CD14-positive monocyte (primary cell): Measurements from ENCODE around the gene IL11RA. TPM values are rescaled to one million over a fixed set of nuclear protein-coding genes. Genes with fewer than 3 reads are reported as not detected.

Experiments used
- DNase-seq, 3 donors: peaks; one replicate each; pipeline ENCODE4 v3.0.0-alpha.2; 2011 to 2022
- H2AFZ ChIP-seq: 2 replicates; pipeline ENCODE4 v1.6.0; 2012; ENCODE audit warnings: mild to moderate bottlenecking, low read depth, low read length, inconsistent platforms; ENCODE audit not compliant: insufficient read depth, poor library complexity, severe bottlenecking
- H3K27ac ChIP-seq, 2 donors: 1 replicate in 1 of 2; 2 replicates in 1 of 2; pipeline ENCODE4 v1.5.1; 2012 to 2013; ENCODE audit warnings: low read length in 2 of 2, control low read depth in 1 of 2, inconsistent platforms in 1 of 2, low read depth in 1 of 2, mild to moderate bottlenecking in 1 of 2
- H3K27me3 ChIP-seq, 2 donors: one replicate each; pipeline versions ENCODE4 v1.6.0 to v1.6.1; 2011 to 2013; ENCODE audit warnings: low read length in 2 of 2; ENCODE audit not compliant: control insufficient read depth in 2 of 2, insufficient read depth in 2 of 2
- H3K36me3 ChIP-seq, 2 donors: replicated peaks in 1 of 2; 1 replicate in 1 of 2; 2 replicates in 1 of 2; pipeline versions ENCODE4 v1.5.1 to v1.6.1; 2012 to 2013; ENCODE audit warnings: low read length in 2 of 2, control low read depth in 1 of 2, inconsistent platforms in 1 of 2, mild to moderate bottlenecking in 1 of 2; ENCODE audit not compliant: insufficient read depth in 2 of 2, control insufficient read depth in 1 of 2
- H3K4me1 ChIP-seq, 2 donors: 1 replicate in 1 of 2; 2 replicates in 1 of 2; pipeline versions ENCODE4 v1.5.1 to v1.6.1; 2012 to 2013; ENCODE audit warnings: low read length in 2 of 2, control low read depth in 1 of 2, inconsistent platforms in 1 of 2, mild to moderate bottlenecking in 1 of 2, moderate library complexity in 1 of 2; ENCODE audit not compliant: insufficient read depth in 2 of 2, control insufficient read depth in 1 of 2
- H3K4me2 ChIP-seq: replicated peaks from 2 replicates; pipeline ENCODE3; 2012; ENCODE audit warnings: low read length, moderate library complexity, mild to moderate bottlenecking; ENCODE audit not compliant: poor library complexity, severe bottlenecking; ENCODE audit errors: extremely low read depth
- H3K4me3 ChIP-seq, 3 experiments: fragments of 200-600 bp in 1 of 3; sonication (generic) in 1 of 3; replicated peaks in 1 of 3; 1 replicate in 2 of 3; 2 replicates in 1 of 3; pipeline ENCODE4 v1.5.1; 2011 to 2013; ENCODE audit warnings: low read length in 3 of 3, mild to moderate bottlenecking in 3 of 3, control low read depth in 2 of 3, low read depth in 2 of 3, inconsistent platforms in 1 of 3, moderate library complexity in 1 of 3
- H3K79me2 ChIP-seq: 2 replicates; pipeline ENCODE4 v1.6.0; 2012; ENCODE audit warnings: mild to moderate bottlenecking, control low read depth, inconsistent platforms, low read length, moderate library complexity; ENCODE audit not compliant: insufficient read depth
- H3K9ac ChIP-seq: 2 replicates; pipeline ENCODE4 v1.6.0; 2017; ENCODE audit warnings: low read length, mild to moderate bottlenecking; ENCODE audit not compliant: insufficient read depth, poor library complexity, severe bottlenecking
- H3K9me3 ChIP-seq, 2 donors: replicated peaks in 1 of 2; 1 replicate in 1 of 2; 2 replicates in 1 of 2; pipeline versions ENCODE4 v1.5.1 to v1.6.1; 2012 to 2013; ENCODE audit warnings: low read length in 2 of 2, control low read depth in 1 of 2; ENCODE audit not compliant: control insufficient read depth in 1 of 2, insufficient read depth in 1 of 2
- H4K20me1 ChIP-seq: 2 replicates; pipeline ENCODE4 v1.6.0; 2012; ENCODE audit warnings: mild to moderate bottlenecking, low read length, control low read depth, moderate library complexity; ENCODE audit not compliant: insufficient read depth
- H3K27ac Mint-ChIP-seq, 7 donors: one replicate each; pipeline ENCODE4 v1.8.0; 2020; ENCODE audit warnings: mild to moderate bottlenecking in 7 of 7, mixed read lengths in 7 of 7, moderate library complexity in 6 of 7, inconsistent platforms in 2 of 7
- H3K27me3 Mint-ChIP-seq, 3 donors: one replicate each; pipeline ENCODE4 v1.8.0; 2021 to 2022; ENCODE audit warnings: low read depth in 3 of 3, mild to moderate bottlenecking in 3 of 3, mixed read lengths in 3 of 3, moderate library complexity in 3 of 3, inconsistent platforms in 1 of 3
- H3K36me3 Mint-ChIP-seq, 2 donors: one replicate each; pipeline ENCODE4 v1.8.0; 2020; ENCODE audit warnings: mixed read lengths in 2 of 2, inconsistent platforms in 1 of 2, mild to moderate bottlenecking in 1 of 2
- H3K4me1 Mint-ChIP-seq: one replicate; pipeline ENCODE4 v1.8.0; 2020; ENCODE audit warnings: mild to moderate bottlenecking, mixed read lengths
- H3K4me3 Mint-ChIP-seq, 2 donors: one replicate each; pipeline ENCODE4 v1.8.0; 2020; ENCODE audit warnings: mild to moderate bottlenecking in 2 of 2, mixed read lengths in 2 of 2, moderate library complexity in 1 of 2
- H3K9me3 Mint-ChIP-seq, 7 donors: one replicate each; pipeline ENCODE4 v1.8.0; 2020 to 2022; ENCODE audit warnings: mixed read lengths in 7 of 7, mild to moderate bottlenecking in 6 of 7, moderate library complexity in 6 of 7, inconsistent platforms in 2 of 7
- CTCF ChIP-seq: fragments of 200-600 bp; IDR thresholded peaks from one replicate; pipeline ENCODE4 v1.8.0; 2022; ENCODE audit warnings: antibody characterized with exemption, mild to moderate bottlenecking
- WGBS: methylation state at CpG from one replicate; pipeline ENCODE4 v1.1.5; 2013; ENCODE audit warnings: missing lambda C conversion rate; ENCODE audit not compliant: insufficient coverage; 5-methylcytosine and 5-hydroxymethylcytosine counted together
- intact Hi-C, 2 donors: fragments of 100-400 bp; cut with micrococcal nuclease; formaldehyde crosslinking; loops; one replicate each; pipeline versions ENCODE4 v1.15.0 to v1.15.1; 2023
- polyA plus RNA-seq, 3 donors: library from polyadenylated mRNA; depleted of rRNA in 1 of 3; unstranded in 2 of 3; stranded (reverse) in 1 of 3; fragments of 300-500 nt in 2 of 3; fragments of >200 nt in 1 of 3; fragmentation: Illumina TruSeq in 2 of 3; gene quantifications; 1 replicate in 2 of 3; 2 replicates in 1 of 3; pipeline ENCODE4 v1.2.3, GENCODE V29; 2012 to 2021

IL11RA gene
- polyA plus RNA-seq, 3 donors, result 2.8 to 39.1 (median 4.1) TPM

- H3K4me3 ChIP-seq, result no peak overlapping the region
- WGBS, result 29% methylated on average over 16 of the region's 20 CpGs
- TF ChIP-seq CTCF, result no peak
Observed at GRCh38 chr9:34627716-34628655, 24.0 kb upstream of the IL11RA start.

GRCh38 chr9:34628656-34629490 is 23.1 kb upstream of the IL11RA start, which contains the start of gene ARID3C:
TSS of gene ARID3C (minus strand) at chr9:34629066. CDS start at chr9:34628014, 1,052 bp downstream.
- no peaks in the 10 kb centered on the region for H3K79me2 ChIP-seq
- no peak for DNase-seq
- H3K9ac ChIP-seq, result no peak within 1 kb of the TSS
- H3K27me3 ChIP-seq, result peaks cover 66 to 83% of the 10 kb centered on the region in 2 donors
- H3K27ac Mint-ChIP-seq, result no peak within 1 kb of the TSS
- peak within 1 kb of the TSS; percentile 45 for H3K4me2 ChIP-seq
- no peak for TF ChIP-seq CTCF
- H3K27ac ChIP-seq, result no peak within 1 kb of the TSS
- peaks cover 0 to 29% (median 5%) of the 10 kb centered on the region in 7 donors for H3K9me3 Mint-ChIP-seq
- under 1% methylated on average over 66 of the region's 69 CpGs for WGBS
- peaks cover 2 to 7% of the 10 kb centered on the region in 2 donors for H3K36me3 Mint-ChIP-seq
- H3K9me3 ChIP-seq, result peaks cover 0 to 26% of the 10 kb centered on the region in 2 donors
- H3K4me3 Mint-ChIP-seq, result peak within 1 kb of the TSS; percentile 70 to 88
- H3K27me3 Mint-ChIP-seq, result peaks cover 76 to 88% (median 86%) of the 10 kb centered on the region in 3 donors
- H4K20me1 ChIP-seq, result no peaks in the 10 kb centered on the region
- H2AFZ ChIP-seq, result no peak within 1 kb of the TSS
- no peaks in the 10 kb centered on the region for H3K36me3 ChIP-seq
- H3K4me3 ChIP-seq, result peak within 1 kb of the TSS in 1 of 3 experiments; percentile 29
- H3K4me1 ChIP-seq, result peaks cover 0 to 10% of the 10 kb centered on the region in 2 donors
- peaks cover 16% of the 10 kb centered on the region for H3K4me1 Mint-ChIP-seq
- intact Hi-C loops, result no loop called here

More at GRCh38 chr9:34627716-34628655, 24.0 kb upstream of the IL11RA start:
- Histone ChIP-seq H4K20me1 (no peaks in the 10 kb centered on the region), H3K36me3 (no peaks in the 10 kb centered on the region), H3K27me3 (peaks cover 73 to 92% of the 10 kb centered on the region in 2 donors), H3K9me3 (peaks cover 0 to 32% of the 10 kb centered on the region in 2 donors), H3K9ac (no peak overlapping the region), H3K27ac (no peak overlapping the region), H3K79me2 (no peaks in the 10 kb centered on the region), H3K4me2 (peak overlapping the region; percentile 45), H2AFZ (no peak overlapping the region), H3K4me1 (peaks cover 0 to 13% of the 10 kb centered on the region in 2 donors)
- Mint-ChIP-seq H3K27ac (no peak overlapping the region), H3K36me3 (peaks cover 5 to 9% of the 10 kb centered on the region in 2 donors), H3K9me3 (peaks cover 0 to 34% (median 9%) of the 10 kb centered on the region in 7 donors), H3K4me3 (peak overlapping the region; percentile 50 to 88), H3K4me1 (peaks cover 18% of the 10 kb centered on the region), H3K27me3 (peaks cover 83 to 97% (median 94%) of the 10 kb centered on the region in 3 donors)
- intact Hi-C loops, result no loop called here
- DNase-seq, result no peak
